ENCODE results near the gene CMTR2. TPM values are rescaled to one million over a fixed set of nuclear protein-coding genes. Genes with fewer than 3 reads are reported as not detected.

CMTR2 gene
- total and polyA plus RNA-seq, 2 experiments from 2014 or later: 6.0 to 19.0 TPM

- no peaks in the 10 kb centered on the region for H3K36me3 Mint-ChIP-seq (ENCODE audit: low read depth)
- no peaks in the 10 kb centered on the region for H3K27me3 ChIP-seq (ENCODE audit: insufficient read depth)
These were observed 25.6 kb downstream of the CMTR2 start for GRCh38 chr16:71263582-71263981.

More at GRCh38 chr16:71263582-71263981, 25.6 kb downstream of the CMTR2 start:
- Mint-ChIP-seq H3K27me3 (ENCODE audit: insufficient read depth, low read depth, poor library complexity) (peaks cover 3% of the 10 kb centered on the region), H3K4me3 (no peak overlapping the region), H3K4me1 (no peaks in the 10 kb centered on the region), H3K9me3 (no peaks in the 10 kb centered on the region), H3K27ac (no peak overlapping the region)
- peaks cover 19% of the 10 kb centered on the region; the same call in 1 of the 2 replicates for H3K9me2 ChIP-seq (ENCODE audit: insufficient read depth)
- no peaks in the 10 kb centered on the region for H3K36me3 ChIP-seq (ENCODE audit: insufficient read depth)
- H3K4me3 ChIP-seq: no peak overlapping the region
- no peak overlapping the region for H3K27ac ChIP-seq (ENCODE audit: low read depth)
- TF ChIP-seq CTCF (conservative IDR thresholded peaks at IDR 0.05; ENCODE audit: low read depth in 2 of 2): no peak
- no peak for TF ChIP-seq NANOG (IDR thresholded peaks at IDR 0.05; ENCODE audit: borderline replicate concordance)
- no peak for TF ChIP-seq POLR2AphosphoS5 (IDR thresholded peaks at IDR 0.05; ENCODE audit: low read depth)
- no peak for TF ChIP-seq REST (IDR thresholded peaks at IDR 0.05; ENCODE audit: unreplicated experiment)
- no peak for TF ChIP-seq EZH2phosphoT487 (IDR thresholded peaks at IDR 0.05; ENCODE audit: unreplicated experiment)
- TF ChIP-seq EZH2 (IDR thresholded peaks at IDR 0.05; ENCODE audit: low read depth, unreplicated experiment): no peak
- TF ChIP-seq STAT1 (IDR thresholded peaks at IDR 0.05; ENCODE audit: unreplicated experiment): no peak
- TF ChIP-seq ETS1 (IDR thresholded peaks at IDR 0.05): no peak
- no peak for TF ChIP-seq ZNF114 (CRISPR knock-in tag; IDR thresholded peaks at IDR 0.05)
- TF ChIP-seq ZNF462 (CRISPR knock-in tag; IDR thresholded peaks at IDR 0.05): no peak
- no peak for TF ChIP-seq ZNF331 (CRISPR knock-in tag; IDR thresholded peaks at IDR 0.05; ENCODE audit: low read depth)
- TF ChIP-seq JUNB (IDR thresholded peaks at IDR 0.05; ENCODE audit: unreplicated experiment): no peak
- no peak for TF ChIP-seq CREB1 (CRISPR knock-in tag; IDR thresholded peaks at IDR 0.05; ENCODE audit: low read depth)
- no peaks in the 10 kb centered on the region for H3K4me1 ChIP-seq (ENCODE audit: insufficient read depth)
- H3K4me2 ChIP-seq: no peak overlapping the region
- H3K79me2 ChIP-seq (replicated peaks; ENCODE audit: insufficient read depth): no peaks in the 10 kb centered on the region
- ATAC-seq (no peak), DNase-seq (ENCODE audit: low spot score) (peak; percentile 28)
- no peaks in the 10 kb centered on the region for H4K20me1 ChIP-seq (replicated peaks; ENCODE audit: insufficient read depth)
- no peak overlapping the region for H2AFZ ChIP-seq
- no peaks in the 10 kb centered on the region for H3F3A ChIP-seq (replicated peaks; ENCODE audit: low read depth)
